NCI-H2081 treated with DMSO at 0.1 percent for 48 hours (cell line): Measurements from ENCODE around the gene F10.

Experiments
- DNase-seq: peaks from one replicate; lab custom pipeline; 2025; lab: John Stamatoyannopoulos, UW

The F10 gene

GRCh38 chr13:113171250-113172125, 48.9 kb downstream of the F10 start:
- no peak for DNase-seq

GRCh38 chr13:113172419-113172926, 49.9 kb downstream of the F10 start:
- DNase-seq = no peak

- DNase-seq = no peak
Measured at GRCh38 chr13:113176280-113176679, 53.7 kb downstream of the F10 start.

GRCh38 chr13:113176822-113177221, 54.2 kb downstream of the F10 start:
- no peak for DNase-seq

- DNase-seq = no peak
Measured at GRCh38 chr13:113178070-113178895, 55.7 kb downstream of the F10 start.

- no peak for DNase-seq
Measured at GRCh38 chr13:113178896-113179167, 56.2 kb downstream of the F10 start.

GRCh38 chr13:113179374-113180230, 57.0 kb downstream of the F10 start:
- no peak for DNase-seq

GRCh38 chr13:113182046-113182445, 59.4 kb downstream of the F10 start:
- no peak for DNase-seq

- DNase-seq = no peak
Measured at GRCh38 chr13:113183450-113184129, 61.0 kb downstream of the F10 start.

- no peak for DNase-seq
Measured at GRCh38 chr13:113184568-113185440, 62.2 kb downstream of the F10 start.

- no peak for DNase-seq
Measured at GRCh38 chr13:113186061-113186900, 63.7 kb downstream of the F10 start.

- no peak for DNase-seq
Measured at GRCh38 chr13:113187263-113187669, 64.7 kb downstream of the F10 start.

GRCh38 chr13:113187883-113188665, 65.5 kb downstream of the F10 start:
- DNase-seq = no peak

GRCh38 chr13:113190181-113190580, 67.6 kb downstream of the F10 start:
- DNase-seq = no peak

- DNase-seq = no peak
Measured at GRCh38 chr13:113192279-113192678, 69.7 kb downstream of the F10 start.

GRCh38 chr13:113192902-113193301, 70.3 kb downstream of the F10 start:
- no peak for DNase-seq

GRCh38 chr13:113195360-113195759, 72.8 kb downstream of the F10 start:
- no peak for DNase-seq

GRCh38 chr13:113196970-113197737, 74.6 kb downstream of the F10 start:
- DNase-seq = no peak
